Left lung (tissue), 10 donors: ENCODE data around the gene PAX8. TPM values are rescaled to one million over a fixed set of nuclear protein-coding genes. Genes with fewer than 3 reads are reported as not detected.

Experiments used
- ATAC-seq: fragments of 200-7000 bp; cut with Tn5 transposase; one replicate; pipeline ENCODE4 v1.9.1; 2020; ENCODE audit warnings: moderate library complexity
- DNase-seq, 4 donors: peaks; one replicate each; pipeline ENCODE4 v3.0.0-alpha.2; 2013 to 2020
- H3K27ac ChIP-seq, 2 donors: fragments of 200-600 bp; sonication (generic) in 1 of 2; one replicate each; pipeline versions ENCODE4 v1.5.0 to v1.8.0; 2020 to 2021
- H3K27me3 ChIP-seq, 2 donors: fragments of 200-600 bp; sonication (generic) in 1 of 2; one replicate each; pipeline versions ENCODE4 v1.5.0 to v1.8.0; 2020 to 2021
- H3K36me3 ChIP-seq, 2 donors: fragments of 200-600 bp; sonication (generic) in 1 of 2; one replicate each; pipeline versions ENCODE4 v1.5.0 to v1.8.0; 2020 to 2021
- H3K4me1 ChIP-seq, 2 donors: fragments of 200-600 bp; one replicate each; pipeline ENCODE4 v1.8.0; 2021
- H3K4me3 ChIP-seq, 2 donors: fragments of 200-600 bp; sonication (generic) in 1 of 2; one replicate each; pipeline versions ENCODE4 v1.5.0 to v1.8.0; 2020 to 2021; ENCODE audit warnings: mild to moderate bottlenecking in 1 of 2
- H3K9me3 ChIP-seq, 2 donors: fragments of 200-600 bp; sonication (generic) in 1 of 2; one replicate each; pipeline versions ENCODE4 v1.5.0 to v1.8.0; 2020 to 2021
- CTCF ChIP-seq, 2 donors: fragments of 200-600 bp; sonication (generic) in 1 of 2; IDR thresholded peaks; one replicate each; pipeline versions ENCODE4 v1.5.0 to v1.8.0; 2021; ENCODE audit warnings: antibody characterized with exemption in 2 of 2
- intact Hi-C, 2 donors: fragments of 100-400 bp; cut with DNase I; formaldehyde crosslinking; loops; one replicate each; pipeline versions ENCODE4 v1.11.2 to v1.14.2; 2022
- polyA plus RNA-seq, 6 donors: library from polyadenylated mRNA; unstranded; fragments of 120-200 nt; gene quantifications; one replicate each; pipeline ENCODE4 v1.2.1, GENCODE V29; 2013; ENCODE audit not compliant: insufficient read length in 6 of 6
- total RNA-seq, 2 donors: library from RNA; stranded (reverse); fragmentation: NEBNext Ultra II Directional; extraction: Animal tissue kit (Norgen Biotek cat#: 25700); gene quantifications; one replicate each; pipeline ENCODE4 v1.2.1, GENCODE V29; 2021
- donor health status: DM: no; HTN: yes; CAD: no.
- donor health status: DM: no; HTN: no; CAD: no.

PAX8 gene
- total and polyA plus RNA-seq, 8 donors = 2.6 to 16.8 (median 6.4) TPM

DNA sequence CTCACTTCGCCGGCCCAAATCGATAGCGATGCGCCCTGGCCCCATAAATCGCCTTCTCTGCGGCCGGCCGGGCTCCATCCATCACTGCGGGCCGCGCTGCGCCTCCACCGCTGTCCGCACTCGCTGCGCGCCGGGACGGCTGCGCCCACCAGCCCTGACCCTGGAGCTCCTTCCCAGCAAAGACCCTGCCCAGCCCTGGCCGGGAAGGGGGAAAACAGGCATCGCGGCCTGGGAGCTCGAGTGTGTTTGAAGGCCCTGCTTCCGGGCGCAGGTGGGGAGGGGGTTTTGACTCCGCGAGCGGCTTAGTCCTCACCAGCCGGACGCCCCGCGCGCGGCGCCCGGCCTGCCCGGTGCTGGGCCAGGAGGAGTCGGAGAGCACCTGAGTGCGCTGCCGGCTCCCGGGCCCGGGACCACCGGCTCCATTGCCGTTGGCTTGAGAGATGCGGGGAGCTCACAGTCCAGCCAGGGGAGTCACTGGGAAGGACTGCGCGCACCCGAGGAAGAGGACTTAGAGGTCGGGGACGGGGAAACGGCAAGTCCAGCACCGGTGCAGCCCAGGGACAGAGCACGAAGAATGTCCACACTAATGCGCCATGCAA lies 1.1 kb downstream of the PAX8 start:
- Histone ChIP-seq H3K9me3 (no peaks in the 10 kb centered on the region), H3K27me3 (peaks cover 57 to 73% of the 10 kb centered on the region in 2 donors), H3K4me1 (peaks cover 0 to 15% of the 10 kb centered on the region in 2 donors), H3K36me3 (no peaks in the 10 kb centered on the region), H3K4me3 (no peak overlapping the region), H3K27ac (no peak overlapping the region)
- intact Hi-C loops = no loop called here
- ATAC-seq = peak; percentile 33
- no peak for DNase-seq
- no peak for TF ChIP-seq CTCF (IDR thresholded peaks at IDR 0.05)

DNA sequence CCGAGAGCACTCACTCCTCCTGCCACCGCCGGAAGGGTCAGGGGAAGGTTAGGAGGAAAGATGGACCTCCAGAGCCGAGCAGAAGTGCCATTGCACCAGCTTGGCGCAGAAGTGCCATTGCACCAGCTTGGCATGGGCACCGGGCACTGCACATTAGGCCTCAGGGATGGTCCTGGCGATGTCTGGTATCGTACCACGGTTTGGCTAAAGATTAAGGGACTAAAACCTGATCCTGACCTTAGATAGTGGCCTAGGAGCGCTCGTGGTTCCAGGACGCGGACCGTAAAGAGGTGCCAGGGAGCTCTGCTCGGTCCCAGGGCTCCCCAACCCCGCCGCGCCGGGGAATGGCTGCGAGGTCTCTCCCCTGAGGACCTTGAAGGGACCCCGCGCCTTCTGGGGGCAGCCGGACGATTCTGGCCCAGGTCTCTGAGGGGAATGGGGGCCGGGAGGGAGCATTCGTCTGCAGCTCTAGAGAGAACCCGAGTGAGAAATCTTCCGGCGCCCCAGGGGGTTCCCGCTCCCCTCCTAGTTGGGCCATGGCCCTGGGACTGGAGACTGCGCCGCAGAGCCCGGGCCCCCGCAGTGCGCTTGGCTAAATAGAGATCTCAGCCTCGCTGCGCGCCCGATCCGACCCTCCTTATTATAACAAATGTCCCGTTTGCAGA lies 1.8 kb downstream of the PAX8 start:
- Histone ChIP-seq H3K4me3 (no peak overlapping the region), H3K27ac (no peak overlapping the region), H3K27me3 (peaks cover 57 to 80% of the 10 kb centered on the region in 2 donors), H3K4me1 (peaks cover 0 to 14% of the 10 kb centered on the region in 2 donors), H3K36me3 (no peaks in the 10 kb centered on the region), H3K9me3 (no peaks in the 10 kb centered on the region)
- ATAC-seq (no peak), DNase-seq (no peak)
- intact Hi-C loops = no loop called here
- TF ChIP-seq CTCF (IDR thresholded peaks at IDR 0.05) = no peak

GRCh38 chr2:113276216-113276760 lies 2.4 kb downstream of the PAX8 start:
- Histone ChIP-seq H3K9me3 (no peaks in the 10 kb centered on the region), H3K36me3 (no peaks in the 10 kb centered on the region), H3K27me3 (peaks cover 57 to 86% of the 10 kb centered on the region in 2 donors), H3K4me1 (peaks cover 0 to 14% of the 10 kb centered on the region in 2 donors), H3K27ac (no peak overlapping the region), H3K4me3 (no peak overlapping the region)
- intact Hi-C loops = no loop called here
- DNase-seq (no peak), ATAC-seq (no peak)
- no peak for TF ChIP-seq CTCF (IDR thresholded peaks at IDR 0.05)

DNA sequence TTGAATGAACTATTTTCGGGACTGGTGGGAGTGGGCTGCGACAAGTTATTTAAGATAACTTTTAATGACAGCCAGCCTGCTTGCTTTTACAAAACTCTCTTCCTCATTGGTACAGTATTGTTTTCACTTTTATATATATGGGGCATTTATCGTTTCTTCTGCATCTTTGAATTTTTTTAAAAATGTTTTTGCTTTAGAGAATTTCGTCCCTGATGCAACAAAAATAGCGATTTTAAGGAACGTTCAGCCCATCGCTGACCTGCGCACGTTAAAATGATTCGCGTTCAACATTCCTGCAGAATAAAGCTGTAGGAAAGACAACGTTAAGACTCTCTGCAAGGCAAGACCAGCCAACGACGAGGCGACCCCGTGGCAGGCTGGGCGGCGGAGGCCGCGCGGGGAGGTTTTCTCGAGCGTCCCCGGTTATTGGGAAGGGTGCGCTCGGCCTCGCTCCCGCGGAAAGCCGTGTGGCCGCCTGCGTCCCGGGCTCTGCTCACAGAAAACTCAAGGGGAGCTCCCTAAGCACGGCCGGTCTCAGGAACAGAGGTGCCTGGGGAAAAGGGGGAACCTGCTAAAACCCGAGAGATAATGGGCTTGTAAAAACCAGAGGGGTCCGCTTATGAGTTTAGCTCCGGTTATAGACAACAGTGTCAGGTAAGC lies 3.0 kb downstream of the PAX8 start:
- Histone ChIP-seq H3K36me3 (no peaks in the 10 kb centered on the region), H3K27ac (no peak overlapping the region), H3K4me3 (no peak overlapping the region), H3K27me3 (peaks cover 57 to 92% of the 10 kb centered on the region in 2 donors), H3K4me1 (peaks cover 0 to 14% of the 10 kb centered on the region in 2 donors), H3K9me3 (no peaks in the 10 kb centered on the region)
- ATAC-seq = no peak
- intact Hi-C loops = no loop called here
- no peak for DNase-seq
- no peak for TF ChIP-seq CTCF (IDR thresholded peaks at IDR 0.05)

GRCh38 chr2:113274432-113274831 lies 4.3 kb downstream of the PAX8 start:
- Histone ChIP-seq H3K9me3 (no peaks in the 10 kb centered on the region), H3K4me1 (peaks cover 0 to 14% of the 10 kb centered on the region in 2 donors), H3K36me3 (no peaks in the 10 kb centered on the region), H3K27me3 (peaks cover 57 to 89% of the 10 kb centered on the region in 2 donors), H3K27ac (no peak overlapping the region), H3K4me3 (no peak overlapping the region)
- intact Hi-C loops = no loop called here
- ATAC-seq = no peak
- no peak for DNase-seq
- no peak for TF ChIP-seq CTCF (IDR thresholded peaks at IDR 0.05)
